C4-2B (cell line): ENCODE results near the gene FAM168A.

ENCODE experiments used
- CTCF ChIP-seq: fragments of 450-650 bp; conservative IDR thresholded peaks from 2 replicates; pipeline ENCODE4 v1.5.1; 2017; ENCODE audit warnings: mild to moderate bottlenecking
- ZFX ChIP-seq: fragments of 450-650 bp; IDR thresholded peaks from 2 replicates; pipeline ENCODE4 v1.6.1; 2017

GRCh38 chr11:73422886-73423285 is 175.0 kb downstream of the FAM168A start:
- TF ChIP-seq CTCF (no peak), ZFX (no peak)
